Spleen (tissue), 7 donors: ENCODE results near the gene ARHGEF37.

ENCODE experiments used
- CTCF ChIP-seq, 11 experiments: fragments of 200-600 bp in 7 of 11; fragments of 450-650 bp in 4 of 11; sonication (generic) in 4 of 11; IDR thresholded peaks in 8 of 11; conservative IDR thresholded peaks in 3 of 11; 1 replicate in 7 of 11; 2 replicates in 4 of 11; pipeline versions ENCODE4 v1.4.0 to v1.8.0; 2016 to 2021; ENCODE audit warnings: antibody characterized with exemption in 11 of 11, inconsistent platforms in 4 of 11, mild to moderate bottlenecking in 1 of 11
- POLR2A ChIP-seq, 3 donors: fragments of 450-650 bp; IDR thresholded peaks; one replicate each; pipeline ENCODE4 v1.5.1; 2017; ENCODE audit warnings: antibody characterized with exemption in 3 of 3, mild to moderate bottlenecking in 1 of 3
- POLR2AphosphoS5 ChIP-seq, 3 donors: sonication (generic); formaldehyde crosslinking; IDR thresholded peaks; one replicate each; pipeline ENCODE4 v1.5.1; 2017; ENCODE audit warnings: antibody characterized with exemption in 3 of 3
- donor health status: DM: no; HTN: no; CAD: no; lungs with moderate emphysema.
- donor health status: DM: no; HTN: no; CAD: no.
- donor health status: DM: no; HTN: no; CAD: no.

- TF ChIP-seq CTCF (IDR thresholded peaks at IDR 0.05 in 8 of 11, conservative IDR thresholded peaks at IDR 0.05 in 3 of 11) = no peak
- no peak for TF ChIP-seq POLR2A (IDR thresholded peaks at IDR 0.05)
- TF ChIP-seq POLR2AphosphoS5 (IDR thresholded peaks at IDR 0.05) = no peak
Observed at GRCh38 chr5:149552553-149553160, 28.6 kb upstream of the ARHGEF37 start.
